Measurements from ENCODE around the gene FBXO10.
"Not testable (repeated sequence)": the region's sequence is repeated elsewhere in the genome, so short reads cannot be mapped to it uniquely, and the experiment has no call there.

FBXO10 gene

DNA sequence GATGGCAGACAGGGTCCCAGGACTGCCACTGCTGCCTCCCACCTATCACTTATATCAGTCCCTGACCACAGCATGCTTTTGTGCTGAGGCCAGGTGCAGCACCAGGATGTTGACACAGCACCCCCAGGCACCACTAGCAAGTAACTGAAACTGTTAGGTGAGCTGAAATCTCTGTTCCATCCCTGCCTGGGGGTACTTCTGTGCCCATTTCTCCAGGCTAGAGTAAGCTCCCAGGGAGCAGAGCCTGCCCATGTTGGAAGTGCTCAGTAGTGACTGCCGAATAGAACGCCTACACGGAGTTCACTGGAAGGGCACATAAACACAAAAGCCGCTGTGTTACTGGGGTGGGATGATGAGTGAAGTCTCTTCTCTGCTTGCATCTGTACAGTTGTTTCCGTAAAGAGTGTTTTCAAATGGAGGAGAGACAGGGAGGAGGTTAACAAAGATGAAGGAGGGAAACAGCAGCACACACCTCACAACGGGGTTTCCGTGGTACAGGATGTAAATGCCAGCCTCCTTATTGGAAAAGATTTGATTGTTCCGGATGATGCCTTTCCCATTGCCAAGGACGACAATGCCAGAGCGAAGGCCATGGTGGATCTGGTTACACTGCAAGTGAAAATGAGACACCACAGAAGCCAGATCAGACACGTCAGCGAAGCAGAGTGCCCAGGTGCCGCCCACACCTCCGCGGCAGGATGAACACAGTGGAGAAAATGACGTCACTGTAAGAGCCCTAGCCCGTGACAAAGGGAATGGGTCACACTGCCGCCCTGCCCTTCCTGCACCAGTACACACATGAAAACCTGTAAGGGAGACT, 47.3 kb downstream of the FBXO10 start:
- Mint-ChIP-seq H3K36me3 (ENCODE audit: low read depth) (peaks cover 27% of the 10 kb centered on the region), H3K27ac (no peak overlapping the region), H3K27me3 (no peaks in the 10 kb centered on the region), H3K4me1 (ENCODE audit: low read depth) (peaks cover 8% of the 10 kb centered on the region), H3K9me3 (no peaks in the 10 kb centered on the region), H3K4me3 (no peak overlapping the region)
- intact Hi-C loops (cut with micrococcal nuclease) = no loop called here

- intact Hi-C loops (cut with micrococcal nuclease) = no loop called here
- Mint-ChIP-seq H3K9me3 (no peaks in the 10 kb centered on the region), H3K27ac (no peak overlapping the region), H3K4me1 (ENCODE audit: low read depth) (no peaks in the 10 kb centered on the region), H3K36me3 (ENCODE audit: low read depth) (peaks cover 62% of the 10 kb centered on the region), H3K4me3 (no peak overlapping the region), H3K27me3 (no peaks in the 10 kb centered on the region)
These were observed 52.3 kb downstream of the FBXO10 start for GRCh38 chr9:37523916-37524315.

GRCh38 chr9:37522971-37523370, 53.2 kb downstream of the FBXO10 start:
- intact Hi-C loops (cut with micrococcal nuclease) = no loop called here
- Mint-ChIP-seq H3K27me3 (no peaks in the 10 kb centered on the region), H3K36me3 (ENCODE audit: low read depth) (peaks cover 57% of the 10 kb centered on the region), H3K9me3 (no peaks in the 10 kb centered on the region), H3K4me3 (no peak overlapping the region), H3K4me1 (ENCODE audit: low read depth) (no peaks in the 10 kb centered on the region), H3K27ac (no peak overlapping the region)

GRCh38 chr9:37521111-37521510, 55.1 kb downstream of the FBXO10 start:
- no peaks in the 10 kb centered on the region for H3K4me1 Mint-ChIP-seq (ENCODE audit: low read depth)
- no peaks in the 10 kb centered on the region for H3K27me3 Mint-ChIP-seq
- no peaks in the 10 kb centered on the region for H3K9me3 Mint-ChIP-seq
- intact Hi-C loops (cut with micrococcal nuclease) = no loop called here
- peaks cover 55% of the 10 kb centered on the region for H3K36me3 Mint-ChIP-seq (ENCODE audit: low read depth)
- no peak overlapping the region for H3K4me3 Mint-ChIP-seq
- H3K27ac Mint-ChIP-seq = no peak overlapping the region

GRCh38 chr9:37520641-37521040, 55.5 kb downstream of the FBXO10 start:
- intact Hi-C loops (cut with micrococcal nuclease) = no loop called here
- no peak overlapping the region for H3K4me3 Mint-ChIP-seq
- no peaks in the 10 kb centered on the region for H3K27me3 Mint-ChIP-seq
- H3K9me3 Mint-ChIP-seq = no peaks in the 10 kb centered on the region
- no peak overlapping the region for H3K27ac Mint-ChIP-seq
- peaks cover 55% of the 10 kb centered on the region for H3K36me3 Mint-ChIP-seq (ENCODE audit: low read depth)
- no peaks in the 10 kb centered on the region for H3K4me1 Mint-ChIP-seq (ENCODE audit: low read depth)

DNA sequence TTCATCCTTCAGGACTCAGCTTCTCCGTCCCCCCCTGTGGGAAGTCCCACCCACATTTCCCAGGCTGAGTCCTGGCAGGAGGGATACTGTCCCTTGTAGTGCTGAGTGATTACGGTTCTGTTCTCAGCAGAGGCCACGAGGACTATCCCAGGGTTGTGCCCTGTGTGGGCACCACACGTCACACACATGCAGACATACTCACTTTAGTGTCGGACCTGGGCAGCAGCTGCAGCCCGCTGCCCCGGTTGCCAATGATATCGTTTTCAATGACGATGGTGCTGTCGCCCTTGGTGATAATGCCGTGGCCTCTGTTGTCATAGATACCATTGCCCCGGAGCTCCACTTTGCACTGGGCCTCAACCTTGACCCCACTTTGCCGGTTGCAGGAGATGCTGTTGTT, 58.3 kb downstream of the FBXO10 start:
- no peaks in the 10 kb centered on the region for H3K4me1 Mint-ChIP-seq (ENCODE audit: low read depth)
- no peaks in the 10 kb centered on the region for H3K27me3 Mint-ChIP-seq
- intact Hi-C loops (cut with micrococcal nuclease) = no loop called here
- peaks cover 36% of the 10 kb centered on the region for H3K36me3 Mint-ChIP-seq (ENCODE audit: low read depth)
- no peaks in the 10 kb centered on the region for H3K9me3 Mint-ChIP-seq
- no peak overlapping the region for H3K27ac Mint-ChIP-seq
- no peak overlapping the region for H3K4me3 Mint-ChIP-seq

DNA sequence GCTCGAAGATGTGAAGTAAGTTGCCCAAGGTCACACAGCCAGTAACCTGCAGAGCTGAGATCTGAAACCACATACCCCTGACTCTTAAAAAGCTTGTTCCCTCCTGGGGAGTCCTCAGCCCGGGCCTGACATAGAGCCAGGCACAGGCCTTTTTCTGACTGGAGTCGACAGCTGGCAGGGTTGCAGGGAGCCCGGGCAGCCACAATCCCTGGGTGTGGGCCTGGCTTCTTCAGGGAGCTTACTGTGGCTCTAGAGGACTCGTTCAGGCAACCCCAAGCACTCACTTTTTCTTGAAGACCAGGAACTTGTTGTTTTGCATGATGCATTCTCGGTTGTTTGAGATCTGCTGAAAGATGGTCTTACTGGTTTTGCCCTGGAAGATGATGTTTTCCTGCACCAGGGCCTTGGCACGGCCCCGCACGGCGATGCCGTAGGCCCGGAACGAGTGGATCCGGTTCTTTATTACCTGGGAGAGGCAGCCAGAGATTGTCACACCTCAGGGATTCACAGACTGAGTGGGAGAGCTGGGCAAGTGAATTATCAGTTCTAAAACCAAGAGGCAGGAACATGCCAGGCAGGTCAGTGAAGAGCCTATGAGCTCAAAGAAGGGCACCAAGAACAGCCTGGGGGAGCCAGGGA, 60.4 kb downstream of the FBXO10 start:
- H3K4me1 Mint-ChIP-seq (ENCODE audit: low read depth) = no peaks in the 10 kb centered on the region
- no peak overlapping the region for H3K27ac Mint-ChIP-seq
- intact Hi-C loops (cut with micrococcal nuclease) = no loop called here
- H3K9me3 Mint-ChIP-seq = no peaks in the 10 kb centered on the region
- no peaks in the 10 kb centered on the region for H3K27me3 Mint-ChIP-seq
- H3K4me3 Mint-ChIP-seq = no peak overlapping the region
- peaks cover 16% of the 10 kb centered on the region for H3K36me3 Mint-ChIP-seq (ENCODE audit: low read depth)

- Mint-ChIP-seq H3K9me3 (no peaks in the 10 kb centered on the region), H3K36me3 (ENCODE audit: low read depth) (peaks cover 13% of the 10 kb centered on the region), H3K27me3 (no peaks in the 10 kb centered on the region), H3K27ac (no peak overlapping the region), H3K4me1 (ENCODE audit: low read depth) (no peaks in the 10 kb centered on the region), H3K4me3 (no peak overlapping the region)
- intact Hi-C loops (cut with micrococcal nuclease) = no loop called here
These were observed 61.2 kb downstream of the FBXO10 start for GRCh38 chr9:37514999-37515398.

DNA sequence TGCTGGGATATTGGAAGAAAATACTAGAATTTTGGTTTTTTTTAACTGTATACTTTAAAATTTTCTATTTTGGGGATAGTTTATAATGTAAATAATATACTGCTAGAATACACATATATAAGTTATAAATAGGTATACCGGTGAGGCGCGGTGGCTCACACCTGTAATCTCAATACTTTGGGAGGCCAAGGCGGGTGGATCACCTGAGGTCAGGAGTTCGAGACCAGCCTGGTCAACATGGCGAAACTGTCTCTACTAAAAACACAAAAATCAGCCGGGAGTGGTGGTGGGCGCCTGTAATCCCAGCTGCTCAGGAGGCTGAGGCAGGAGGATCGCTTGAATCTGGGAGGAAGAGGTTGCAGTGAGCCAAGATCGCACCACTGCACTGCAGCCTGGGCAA, 61.8 kb downstream of the FBXO10 start:
- not testable (repeated sequence) for H3K9me3 Mint-ChIP-seq, H3K27ac Mint-ChIP-seq

DNA sequence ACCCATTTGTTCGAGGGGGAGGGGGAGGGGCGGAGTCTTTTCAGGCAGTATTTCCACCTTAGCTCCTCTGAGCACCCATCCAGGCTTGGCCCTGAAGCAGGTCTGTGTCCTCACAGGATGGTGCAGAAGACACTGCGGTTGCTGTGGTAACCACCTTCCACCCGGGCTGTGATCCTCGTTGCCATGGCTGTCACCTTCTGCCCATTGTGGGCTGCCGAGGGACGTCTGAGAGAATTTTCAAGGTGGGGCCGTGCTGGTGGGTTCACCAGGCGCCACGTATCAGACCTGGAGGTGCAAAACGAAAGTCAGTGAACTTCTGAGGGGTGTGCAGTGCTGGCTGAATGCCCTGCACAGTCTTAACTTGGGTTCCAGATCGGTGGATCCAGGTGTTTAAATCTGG, 63.7 kb downstream of the FBXO10 start:
- intact Hi-C loops (cut with micrococcal nuclease) = no loop called here
- Mint-ChIP-seq H3K9me3 (no peaks in the 10 kb centered on the region), H3K27ac (no peak overlapping the region), H3K27me3 (no peaks in the 10 kb centered on the region), H3K36me3 (ENCODE audit: low read depth) (peaks cover 8% of the 10 kb centered on the region), H3K4me1 (ENCODE audit: low read depth) (no peaks in the 10 kb centered on the region), H3K4me3 (no peak overlapping the region)

More for the DNA sequence above, 61.8 kb downstream of the FBXO10 start:
- H3K27me3 Mint-ChIP-seq; intact Hi-C loops (cut with micrococcal nuclease); H3K4me3 Mint-ChIP-seq; H3K4me1 Mint-ChIP-seq (ENCODE audit: low read depth): not testable (repeated sequence)
- peaks cover 12% of the 10 kb centered on the region for H3K36me3 Mint-ChIP-seq (ENCODE audit: low read depth)

DNA sequence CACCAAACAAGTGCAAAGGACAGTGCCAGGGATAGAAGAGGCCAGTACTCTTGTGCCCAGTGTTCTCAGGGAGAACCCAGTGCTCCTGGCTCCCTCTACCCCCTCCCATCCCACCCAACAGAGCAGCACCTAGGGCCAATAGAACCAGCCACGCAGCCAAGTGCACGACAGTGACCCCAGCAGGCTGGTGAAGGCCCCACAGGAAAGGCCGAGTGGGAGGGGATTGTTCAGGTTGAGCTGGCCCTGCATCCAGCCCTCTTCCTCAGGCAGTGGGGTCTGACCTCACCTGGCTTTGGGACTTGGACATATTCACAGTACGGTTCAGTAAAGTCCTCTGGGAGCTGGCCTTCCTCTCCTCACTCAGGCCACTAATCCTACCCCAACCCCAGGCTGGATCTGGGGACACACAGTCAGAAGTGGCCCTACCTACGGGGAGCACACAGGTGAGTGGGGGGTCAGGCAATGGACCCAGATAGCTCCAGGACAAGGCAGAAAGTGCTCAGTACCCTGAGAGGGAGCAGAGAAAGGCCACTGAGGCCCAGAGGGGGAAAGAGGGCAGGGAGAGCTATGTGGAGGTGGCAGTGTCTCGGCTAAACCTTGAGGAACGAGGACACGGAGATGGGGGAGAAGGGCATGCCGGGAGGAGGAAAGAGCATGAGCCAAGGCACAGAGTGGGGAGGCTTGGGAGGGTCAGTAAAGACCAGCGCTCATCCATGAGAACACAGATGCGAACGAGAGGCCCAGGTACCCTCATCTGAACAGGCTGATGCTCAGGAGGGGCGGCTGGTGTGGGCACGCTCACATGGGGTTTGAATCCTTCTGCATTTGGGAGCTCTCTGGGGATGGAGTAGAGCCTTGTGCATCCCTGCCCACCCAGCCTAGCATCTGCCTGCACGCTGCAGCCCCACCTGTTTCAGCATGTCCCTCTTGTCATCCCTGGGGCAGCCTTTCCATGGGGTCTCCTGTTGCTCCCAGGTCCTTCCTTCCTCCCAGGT, 64.9 kb downstream of the FBXO10 start:
- no peaks in the 10 kb centered on the region for H3K9me3 Mint-ChIP-seq
- H3K27ac Mint-ChIP-seq = no peak overlapping the region
- no peak overlapping the region for H3K4me3 Mint-ChIP-seq
- H3K4me1 Mint-ChIP-seq (ENCODE audit: low read depth) = no peaks in the 10 kb centered on the region
- no peaks in the 10 kb centered on the region for H3K27me3 Mint-ChIP-seq
- H3K36me3 Mint-ChIP-seq (ENCODE audit: low read depth) = peaks cover 11% of the 10 kb centered on the region
- intact Hi-C loops (cut with micrococcal nuclease) = no loop called here

DNA sequence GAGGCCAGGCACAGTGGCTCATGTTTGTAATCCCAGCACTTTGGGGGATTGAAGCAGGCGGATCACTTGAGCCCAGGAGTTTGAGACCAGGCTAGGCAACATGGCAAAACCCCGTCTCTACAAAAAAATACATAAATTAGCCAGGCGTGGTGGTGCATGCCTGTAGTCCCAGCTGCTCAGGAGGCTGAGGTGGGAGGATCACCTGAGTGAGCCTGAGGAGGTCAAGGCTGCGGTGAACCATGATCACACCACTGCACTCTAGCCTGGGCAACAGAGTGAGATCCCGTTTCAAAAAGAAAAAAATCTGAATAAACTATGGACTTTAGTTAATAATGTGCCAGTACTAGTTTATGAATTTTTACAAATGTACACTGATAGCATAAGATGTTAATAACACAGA, 66.1 kb downstream of the FBXO10 start:
- H3K27me3 Mint-ChIP-seq; H3K9me3 Mint-ChIP-seq; intact Hi-C loops (cut with micrococcal nuclease); H3K27ac Mint-ChIP-seq; H3K4me3 Mint-ChIP-seq; H3K4me1 Mint-ChIP-seq (ENCODE audit: low read depth): not testable (repeated sequence)
- peaks cover 11% of the 10 kb centered on the region for H3K36me3 Mint-ChIP-seq (ENCODE audit: low read depth)

DNA sequence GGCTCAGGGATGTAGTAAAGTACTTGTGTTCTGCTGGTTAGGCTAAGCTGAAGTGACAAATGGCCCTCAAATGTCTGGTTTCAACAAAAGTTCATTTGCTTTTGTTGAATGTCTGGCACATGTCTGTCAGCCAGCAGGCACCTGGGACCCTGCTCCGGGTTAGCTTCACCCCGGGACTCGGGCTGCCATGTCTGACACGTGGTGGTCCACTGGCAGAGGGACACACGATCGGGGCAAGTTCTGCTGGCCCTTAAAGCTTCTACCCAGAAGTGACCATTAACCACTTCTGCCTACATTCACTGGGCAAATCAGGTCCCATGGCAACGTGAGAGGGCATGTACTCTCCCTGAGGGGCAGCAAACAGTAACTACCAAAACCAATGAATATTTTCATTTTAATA, 66.6 kb downstream of the FBXO10 start:
- Mint-ChIP-seq H3K4me3 (no peak overlapping the region), H3K4me1 (ENCODE audit: low read depth) (no peaks in the 10 kb centered on the region), H3K36me3 (ENCODE audit: low read depth) (peaks cover 15% of the 10 kb centered on the region), H3K27me3 (no peaks in the 10 kb centered on the region), H3K9me3 (no peaks in the 10 kb centered on the region), H3K27ac (no peak overlapping the region)
- intact Hi-C loops (cut with micrococcal nuclease) = no loop called here

GRCh38 chr9:37508834-37509206, 67.4 kb downstream of the FBXO10 start:
- Mint-ChIP-seq H3K9me3 (no peaks in the 10 kb centered on the region), H3K4me3 (no peak overlapping the region), H3K4me1 (ENCODE audit: low read depth) (peaks cover 1% of the 10 kb centered on the region), H3K36me3 (ENCODE audit: low read depth) (peaks cover 22% of the 10 kb centered on the region), H3K27me3 (no peaks in the 10 kb centered on the region), H3K27ac (no peak overlapping the region)
- intact Hi-C loops (cut with micrococcal nuclease) = no loop called here

All from dendritic cell treated with granulocyte-macrophage colony-stimulating factor and Interleukin-4, amounts not matched to agents 40 ng/mL and 50 ng/mL, for 4 days (primary cell).